HG02571 (cell line): ENCODE measurements around the gene HCN2.
A peak's percentile ranks its signal among the peaks of the same experiment; 100 is the strongest.

ENCODE experiments used
- ATAC-seq: cut with Tn5 transposase; IDR thresholded peaks from one replicate; pipeline ENCODE4 v1.9.1; 2021; ENCODE audit warnings: mild to moderate bottlenecking, moderate library complexity; ENCODE audit not compliant: unreplicated experiment

The HCN2 gene

GRCh38 chr19:633786-634639 is 44.3 kb downstream of the HCN2 start:
- ATAC-seq, result no peak

DNA sequence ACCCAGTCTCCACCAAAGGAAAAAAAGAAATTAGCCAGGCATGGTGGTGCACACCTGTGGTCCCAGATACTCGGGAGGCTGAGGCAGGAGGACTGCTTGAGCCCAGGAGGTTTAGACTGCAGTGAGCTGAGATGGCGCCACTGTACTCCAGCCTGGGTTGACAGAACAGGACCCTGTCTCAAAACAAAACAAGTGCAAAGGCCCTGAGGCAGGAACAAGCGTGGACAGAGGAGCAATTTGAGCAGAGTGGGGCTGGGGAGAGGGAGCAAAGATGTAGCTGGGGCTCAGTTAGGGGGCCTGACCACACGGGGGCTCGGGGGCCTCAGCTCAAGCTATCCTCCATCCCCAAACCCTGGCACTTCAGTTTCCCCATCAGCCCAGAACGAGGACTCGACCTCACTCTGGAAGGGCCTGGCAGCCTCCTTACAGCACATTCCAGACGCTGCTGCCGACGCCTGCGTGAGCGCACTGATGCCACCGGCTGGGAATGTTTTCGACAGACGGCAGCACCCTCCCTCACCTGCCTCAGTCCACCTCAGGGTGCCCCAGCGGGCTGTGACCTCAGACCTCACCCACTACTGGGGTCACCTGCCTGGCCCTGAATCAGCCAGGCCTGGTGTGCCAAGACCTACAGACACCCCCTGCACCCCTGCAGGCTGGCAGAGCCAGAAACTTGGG is 45.4 kb downstream of the HCN2 start:
- no peak for ATAC-seq

DNA sequence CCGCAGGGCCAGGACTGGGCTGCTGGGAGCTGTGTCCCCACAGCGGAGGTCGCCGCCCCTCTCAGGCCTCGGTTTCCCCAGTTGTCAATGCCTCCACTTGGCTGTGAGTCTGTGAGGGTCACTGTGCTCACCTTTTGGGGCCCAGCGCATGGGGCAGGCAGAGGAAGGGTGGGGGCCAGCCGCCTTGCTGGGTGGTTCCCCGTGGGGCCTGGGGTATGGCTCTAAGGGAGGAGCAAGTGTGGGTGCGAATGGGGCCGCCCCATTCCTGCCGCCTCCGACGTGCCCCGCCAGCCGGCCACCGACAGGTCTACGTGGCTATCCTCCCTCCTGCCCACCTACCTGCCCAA is 49.2 kb downstream of the HCN2 start:
- ATAC-seq, result no peak

- ATAC-seq, result peak; percentile 39
Observed at GRCh38 chr19:639253-640160, 49.8 kb downstream of the HCN2 start, which contains the start of gene FGF22. FGF22 (plus strand) TSS chr19:639879; CDS start chr19:639926, 47 bp downstream.

GRCh38 chr19:640161-640558 is 50.5 kb downstream of the HCN2 start:
- no peak for ATAC-seq

DNA sequence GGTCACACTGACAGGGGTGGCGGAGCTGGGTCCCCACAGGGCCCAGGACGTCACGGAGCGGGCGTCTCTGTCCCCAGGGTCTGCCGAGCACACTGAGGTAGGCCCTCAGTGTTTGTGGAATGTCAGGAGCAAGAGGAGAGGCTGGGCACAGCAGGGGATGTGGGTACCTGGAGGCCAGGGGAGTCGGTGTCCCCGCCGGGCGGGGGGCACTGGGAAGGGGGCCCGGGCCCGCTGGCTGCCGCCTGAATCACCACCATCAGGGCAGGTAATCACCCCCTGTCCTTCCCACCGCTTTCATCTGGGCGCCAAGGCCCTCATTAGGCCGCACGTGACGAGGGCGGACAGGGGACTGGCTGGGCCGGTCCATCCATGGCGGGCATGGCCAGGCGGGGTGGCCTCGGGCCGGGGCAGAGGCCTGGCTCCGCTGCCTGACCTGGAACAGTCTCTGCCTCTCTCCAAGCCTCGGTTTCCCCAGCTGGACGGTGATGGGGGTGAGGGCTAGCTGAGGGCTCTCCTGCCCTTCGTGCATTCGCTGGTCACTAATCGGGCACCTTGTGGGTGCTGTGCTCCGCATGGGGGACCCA is 51.0 kb downstream of the HCN2 start:
- ATAC-seq, result no peak

DNA sequence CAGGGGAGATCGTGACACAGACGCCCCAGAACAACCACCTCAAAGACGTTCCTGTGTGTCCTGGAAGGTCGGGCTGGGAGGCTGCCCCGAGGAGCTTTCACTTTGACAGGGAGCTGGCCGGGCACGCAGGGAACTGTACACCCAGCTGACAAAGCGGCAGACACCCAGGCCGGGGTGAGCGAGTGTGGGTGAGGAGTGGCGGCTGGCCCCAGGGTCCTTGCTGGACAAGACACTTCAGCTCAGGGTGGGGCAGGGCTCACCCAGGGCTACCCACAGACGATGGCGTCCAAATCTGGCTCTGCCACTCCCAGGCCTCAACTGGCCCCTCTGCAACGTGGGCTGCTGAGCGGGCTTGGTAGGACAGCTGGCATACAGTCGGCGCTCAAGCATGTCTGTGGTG is 52.0 kb downstream of the HCN2 start:
- no peak for ATAC-seq

GRCh38 chr19:642767-643727 is 53.4 kb downstream of the HCN2 start:
- no peak for ATAC-seq

DNA sequence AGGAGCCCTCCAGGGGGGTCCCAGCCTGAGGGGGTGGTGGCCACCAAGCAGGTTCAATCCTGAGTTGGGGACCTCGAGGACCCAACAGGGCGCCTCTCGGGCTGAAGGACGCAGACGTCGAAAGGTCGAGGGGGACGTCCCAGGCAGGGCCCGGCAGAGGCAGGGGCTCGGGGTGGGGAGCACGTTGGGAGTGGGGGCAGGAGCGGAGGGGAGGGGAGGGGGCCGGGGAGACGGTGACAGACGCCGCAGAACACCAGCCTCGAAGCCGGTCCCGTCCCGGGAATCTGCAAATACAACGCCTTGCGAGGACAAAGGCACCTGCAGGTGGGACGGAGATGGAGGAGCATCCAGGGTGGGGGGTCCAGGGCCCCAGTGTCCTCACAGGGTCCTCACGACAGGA is 54.1 kb downstream of the HCN2 start:
- no peak for ATAC-seq

DNA sequence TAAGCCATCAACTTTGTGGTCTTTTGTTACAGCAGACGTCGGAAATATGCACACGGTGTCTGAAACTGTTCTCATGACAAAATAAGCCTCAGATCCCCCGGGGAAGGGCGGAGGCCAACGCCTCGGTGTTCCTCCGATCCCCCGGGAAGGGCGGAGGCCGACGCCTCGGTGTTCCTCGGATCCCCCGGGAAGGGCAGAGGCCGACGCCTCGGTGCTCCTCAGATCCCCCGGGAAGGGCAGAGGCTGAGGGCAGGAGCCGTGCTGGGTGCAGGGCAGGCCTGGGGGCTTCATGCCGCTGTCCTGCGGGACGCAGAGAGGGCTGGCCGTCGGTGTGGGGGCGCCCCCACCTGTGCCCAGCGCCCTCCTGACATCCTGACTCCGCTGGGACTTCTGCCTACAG is 54.7 kb downstream of the HCN2 start:
- no peak for ATAC-seq

DNA sequence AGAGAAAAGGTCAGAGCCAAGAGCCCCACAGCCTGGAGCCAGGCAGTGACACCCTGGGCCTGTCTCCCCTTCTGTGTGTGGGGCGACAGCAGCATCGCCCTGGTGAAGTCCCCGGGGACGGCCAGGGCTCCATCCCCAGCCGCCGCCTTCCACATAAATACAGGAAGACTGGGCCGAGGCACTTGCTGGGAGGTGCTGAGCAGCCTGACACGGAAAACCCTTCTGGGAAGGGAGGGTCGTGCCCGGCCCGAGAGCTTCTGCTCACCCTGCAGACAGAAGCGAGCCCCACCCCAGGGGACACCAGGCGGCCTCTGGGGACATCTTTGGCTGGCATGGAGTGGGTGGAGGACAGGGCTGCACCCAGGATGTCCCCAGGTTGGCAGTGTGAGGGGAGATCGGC is 55.1 kb downstream of the HCN2 start:
- ATAC-seq, result no peak

DNA sequence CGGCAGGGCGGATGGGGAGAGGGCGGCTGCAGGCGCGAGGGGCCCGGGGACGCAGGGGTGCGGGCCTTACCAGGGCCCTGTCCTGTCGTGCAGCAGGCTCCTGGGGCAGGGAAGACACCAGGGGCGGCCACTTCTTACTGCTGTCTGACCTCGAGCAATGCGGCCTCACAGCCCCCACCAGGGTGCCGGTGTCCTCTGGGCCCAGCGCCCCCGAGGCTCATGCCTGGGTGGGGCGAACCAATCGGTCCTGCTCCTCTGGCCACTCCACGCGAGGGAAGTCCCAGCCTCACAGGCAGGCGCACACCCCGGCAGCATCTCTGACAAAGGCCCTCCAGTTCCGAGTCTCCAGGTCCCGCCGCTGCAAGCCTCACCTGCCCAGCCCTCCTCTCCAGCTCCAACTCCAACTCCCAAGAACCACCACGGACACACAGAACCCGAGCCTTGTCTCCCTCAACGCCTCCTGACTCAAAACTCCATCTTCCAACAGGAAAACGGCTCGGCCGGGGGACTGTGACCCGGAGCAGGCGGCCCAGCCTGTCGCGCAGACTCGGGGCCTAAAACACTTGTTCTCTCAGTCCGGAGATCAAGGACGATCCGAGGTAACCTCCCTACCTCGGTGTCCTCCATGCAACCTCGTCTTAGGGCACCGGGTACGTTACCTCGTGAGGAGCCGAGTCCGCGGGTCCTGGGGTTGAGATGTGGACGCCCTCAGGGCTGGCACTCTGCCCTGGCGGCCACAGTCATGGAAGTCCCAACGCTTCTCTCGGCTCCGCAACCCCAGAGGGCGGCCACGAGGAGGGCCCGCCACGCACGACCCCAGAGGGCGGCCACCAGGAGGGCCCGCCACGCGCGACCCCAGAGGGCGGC is 56.5 kb downstream of the HCN2 start:
- no peak for ATAC-seq

GRCh38 chr19:646779-647565 is 57.3 kb downstream of the HCN2 start:
- ATAC-seq, result no peak

- ATAC-seq, result no peak
Observed at GRCh38 chr19:647566-648284, 58.0 kb downstream of the HCN2 start.

DNA sequence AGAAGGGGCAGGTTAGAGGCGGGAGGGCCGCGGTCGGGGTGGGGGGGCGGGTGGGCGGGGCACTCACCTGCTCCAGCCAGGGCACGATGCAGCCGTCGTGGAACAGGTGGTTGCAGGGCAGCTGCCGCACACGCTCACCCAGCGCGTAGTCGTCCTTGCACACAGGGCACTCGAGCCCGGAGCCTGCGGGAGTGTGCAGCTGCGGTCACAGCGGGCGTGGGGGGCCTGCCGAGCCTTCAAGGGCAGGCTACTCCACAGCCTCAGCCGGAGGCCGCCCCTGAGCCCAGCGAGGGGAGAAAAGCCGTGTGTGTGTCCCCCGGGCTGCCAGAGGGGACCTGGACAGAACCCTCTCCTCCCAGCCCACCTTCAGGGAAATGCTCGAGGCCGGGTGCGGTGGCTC is 58.6 kb downstream of the HCN2 start:
- ATAC-seq, result no peak

DNA sequence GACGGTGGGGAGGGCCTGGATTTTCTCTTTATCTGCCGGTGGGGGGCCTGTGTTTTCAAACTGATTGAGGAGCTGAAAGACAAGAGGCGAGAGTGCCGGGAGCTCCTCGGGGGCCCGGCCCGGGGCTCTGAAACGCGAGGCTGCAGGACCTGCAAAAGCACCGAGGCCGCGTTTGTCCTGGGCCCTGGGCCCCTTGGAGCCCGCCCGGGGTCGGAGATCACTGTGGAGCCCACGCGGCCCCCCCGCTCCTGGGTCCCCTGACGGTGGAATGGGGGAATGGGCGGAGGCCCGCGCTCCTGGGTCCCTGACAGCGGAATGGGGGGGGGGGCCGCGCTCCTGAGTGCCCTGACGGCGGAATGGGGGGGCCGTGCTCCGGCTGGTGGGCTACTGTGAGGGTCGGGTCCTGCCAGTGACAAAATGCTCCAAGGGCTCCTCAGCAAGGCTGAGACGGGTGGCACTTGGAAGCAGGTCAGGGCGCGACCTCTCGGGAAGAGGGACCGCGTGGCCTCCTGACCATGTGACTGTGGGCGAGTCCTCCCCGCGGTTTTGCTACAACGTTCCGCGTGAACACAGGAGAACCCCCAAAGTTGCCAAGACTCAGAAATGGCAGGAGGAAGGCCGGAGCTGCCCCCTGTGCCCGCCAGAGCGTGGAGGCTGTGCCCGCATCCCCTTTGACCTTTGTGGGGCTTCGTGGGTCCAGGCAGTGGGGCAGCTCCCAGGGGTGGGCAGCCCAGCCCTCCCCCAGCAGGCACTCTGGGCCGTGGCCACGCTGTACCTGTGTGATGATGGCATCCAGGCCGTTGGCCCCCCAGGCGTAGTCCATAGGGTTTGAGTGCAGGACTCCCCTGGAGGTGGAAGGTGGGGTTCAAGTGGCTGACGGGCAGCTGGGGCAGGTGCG is 59.5 kb downstream of the HCN2 start:
- no peak for ATAC-seq

- ATAC-seq, result no peak
Observed at GRCh38 chr19:650121-650520, 60.4 kb downstream of the HCN2 start.
